GM19099 (cell line): ENCODE results near the gene OSBP2.

Experiments
- POLR2A ChIP-seq: IDR thresholded peaks from 3 replicates; pipeline ENCODE4 v1.6.1; 2011; ENCODE audit warnings: low read depth; ENCODE audit not compliant: insufficient read length; ENCODE audit errors: extremely low read depth

Gene OSBP2

GRCh38 chr22:30887453-30887852 is 192.8 kb downstream of the OSBP2 start:
- no peak for TF ChIP-seq POLR2A

DNA sequence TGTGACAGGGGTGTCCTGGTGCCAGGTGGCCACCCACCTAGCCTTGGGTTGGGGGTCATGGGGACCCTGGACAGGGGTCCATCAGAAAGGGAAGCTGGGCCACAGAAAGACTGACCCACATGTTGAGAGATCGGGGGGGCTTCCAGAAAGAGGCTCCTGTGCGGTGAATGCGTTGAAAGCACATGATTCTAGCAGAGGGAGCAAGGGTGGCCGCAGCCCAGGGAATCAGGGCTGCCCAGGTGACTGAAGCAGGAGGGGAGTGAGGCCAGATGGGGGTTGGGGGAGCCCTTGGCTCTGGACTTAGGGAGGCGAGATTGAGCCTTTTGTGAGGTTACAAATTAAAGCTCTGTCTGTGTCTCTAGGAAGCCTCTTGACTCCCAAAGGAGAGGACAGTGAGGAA is 193.2 kb downstream of the OSBP2 start:
- no peak for TF ChIP-seq POLR2A

DNA sequence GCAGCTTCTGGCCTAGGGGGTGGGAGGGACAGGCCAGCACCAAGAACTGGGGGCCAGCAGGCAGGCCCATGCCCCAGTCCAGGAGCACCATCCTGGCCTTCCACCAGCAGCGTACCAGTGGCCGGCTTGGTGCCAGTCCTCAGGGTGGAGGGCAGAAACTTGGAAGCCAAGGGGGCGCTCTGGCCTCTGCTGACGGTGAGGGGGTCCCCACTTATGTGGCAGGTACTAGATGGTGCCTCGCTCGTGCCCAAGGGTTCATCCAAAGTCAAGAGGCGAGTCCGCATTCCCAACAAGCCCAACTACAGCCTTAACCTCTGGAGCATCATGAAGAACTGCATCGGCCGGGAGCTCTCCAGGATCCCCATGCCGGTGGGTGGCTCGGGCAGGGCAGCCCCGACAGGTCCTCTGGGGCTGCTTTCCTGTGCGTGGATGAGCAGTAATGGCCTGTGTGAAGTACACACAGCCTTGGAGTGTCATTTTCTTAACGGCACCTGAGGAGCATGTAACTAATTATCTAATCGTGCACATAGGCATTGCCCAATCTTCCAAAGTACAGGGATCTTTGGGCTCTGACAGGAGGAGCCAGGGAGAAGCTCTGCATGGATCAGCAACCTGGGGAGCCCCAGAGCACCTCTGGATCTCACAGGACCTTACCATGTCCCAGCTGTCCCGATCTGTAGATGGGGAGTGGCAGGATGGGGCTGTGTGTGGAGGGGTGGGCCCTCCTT is 194.8 kb downstream of the OSBP2 start:
- TF ChIP-seq POLR2A: no peak

- no peak for TF ChIP-seq POLR2A
Observed at GRCh38 chr22:30889996-30890480, 195.4 kb downstream of the OSBP2 start.

GRCh38 chr22:30890686-30891442 is 196.2 kb downstream of the OSBP2 start:
- no peak for TF ChIP-seq POLR2A

- no peak for TF ChIP-seq POLR2A
Observed at GRCh38 chr22:30891443-30891755, 196.7 kb downstream of the OSBP2 start.

DNA sequence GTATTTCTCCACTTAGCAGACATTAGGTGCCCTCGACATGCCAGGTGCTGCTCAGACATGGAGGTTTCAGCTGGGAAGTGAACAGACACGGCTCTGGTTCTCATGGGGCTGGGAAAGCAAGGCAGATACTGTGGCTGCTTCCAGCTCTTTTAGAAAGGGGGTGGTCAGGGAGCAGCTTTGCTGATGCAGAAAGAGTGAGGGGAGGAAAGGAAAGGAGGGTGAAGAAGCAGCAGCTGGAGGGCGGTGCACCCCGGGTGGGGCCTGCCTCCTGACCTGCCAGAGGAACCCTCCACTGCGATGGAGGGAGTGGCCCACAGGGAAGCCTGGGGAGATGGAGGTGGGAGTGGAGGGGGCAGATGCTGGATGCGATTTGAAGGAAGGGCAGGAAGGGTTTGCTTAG is 197.1 kb downstream of the OSBP2 start:
- no peak for TF ChIP-seq POLR2A

GRCh38 chr22:30892286-30892685 is 197.6 kb downstream of the OSBP2 start:
- no peak for TF ChIP-seq POLR2A

DNA sequence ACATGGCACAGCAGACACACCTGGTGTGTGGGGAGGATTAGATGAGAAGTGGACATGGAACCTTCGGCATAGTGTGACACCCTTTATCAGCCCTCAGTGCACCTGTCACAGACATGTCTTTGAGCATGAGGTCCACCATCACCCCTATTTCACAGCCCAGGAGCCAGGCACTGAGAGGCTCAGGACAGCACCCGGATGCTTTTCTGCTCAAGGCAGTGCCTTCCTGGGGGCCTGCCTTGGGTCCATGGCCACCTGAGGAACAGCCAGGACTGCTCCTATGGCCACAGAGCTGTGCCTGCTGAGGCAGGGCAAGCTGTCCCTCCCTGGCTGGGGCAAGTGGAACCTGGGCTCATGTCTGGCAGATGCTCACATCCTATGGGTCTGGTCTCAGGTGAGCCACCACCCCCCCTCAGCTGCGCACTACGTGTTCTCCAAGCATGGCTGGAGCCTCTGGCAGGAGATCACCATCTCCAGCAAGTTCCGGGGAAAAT is 198.1 kb downstream of the OSBP2 start:
- no peak for TF ChIP-seq POLR2A

GRCh38 chr22:30893434-30894370 is 199.0 kb downstream of the OSBP2 start:
- TF ChIP-seq POLR2A: no peak

GRCh38 chr22:30894371-30894740 is 199.7 kb downstream of the OSBP2 start:
- TF ChIP-seq POLR2A: no peak

- TF ChIP-seq POLR2A: no peak
Observed at GRCh38 chr22:30902496-30903357, 208.1 kb downstream of the OSBP2 start.

DNA sequence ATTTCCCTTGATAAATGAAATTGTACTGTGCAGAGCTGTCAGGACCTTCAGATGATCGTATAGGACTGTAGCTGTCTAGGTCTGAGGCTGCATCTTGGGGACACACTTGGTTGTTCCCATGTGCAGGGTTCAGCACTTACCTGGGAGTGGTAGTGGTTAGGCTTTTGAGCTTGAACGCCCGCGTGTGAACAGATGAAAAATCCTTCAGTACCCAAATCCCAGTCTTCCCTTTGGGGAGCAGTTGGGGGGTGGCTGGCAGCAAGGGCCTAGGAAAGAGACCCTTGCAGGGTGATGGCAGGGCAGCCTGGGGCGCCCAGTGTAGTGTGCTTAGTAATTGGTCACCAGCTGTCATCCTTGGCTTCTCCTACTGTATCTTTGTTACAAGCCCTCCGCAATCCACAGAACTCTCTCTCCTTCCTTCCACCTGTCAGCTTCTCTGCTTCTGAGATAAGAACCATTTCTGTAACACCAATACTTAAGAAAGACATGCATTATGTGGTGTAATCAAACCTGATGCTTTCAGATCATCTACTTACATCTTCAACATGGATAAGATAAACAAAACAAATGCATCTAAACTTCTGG is 209.3 kb downstream of the OSBP2 start:
- no peak for TF ChIP-seq POLR2A
